DMS 273 (cell line): ENCODE results near the gene WNT11.
A peak's percentile ranks its signal among the peaks of the same experiment; 100 is the strongest.

Experiments used
- DNase-seq: peaks from one replicate; lab custom pipeline; 2025; ENCODE audit not compliant: unreplicated experiment; lab: John Stamatoyannopoulos, UW

Gene WNT11

GRCh38 chr11:76177250-76177686 lies 29.0 kb downstream of the WNT11 start:
- DNase-seq, result no peak

- no peak for DNase-seq
Measured at GRCh38 chr11:76176463-76176862, 29.8 kb downstream of the WNT11 start.

- no peak for DNase-seq
Measured at GRCh38 chr11:76175783-76176182, 30.5 kb downstream of the WNT11 start.

GRCh38 chr11:76174330-76174729 lies 32.0 kb downstream of the WNT11 start:
- no peak for DNase-seq

- DNase-seq, result no peak
Measured at GRCh38 chr11:76173663-76174062, 32.6 kb downstream of the WNT11 start.

GRCh38 chr11:76172583-76172982 lies 33.7 kb downstream of the WNT11 start:
- peak; percentile 75 for DNase-seq

- no peak for DNase-seq
Measured at GRCh38 chr11:76170468-76170867, 35.8 kb downstream of the WNT11 start.

GRCh38 chr11:76169473-76169896 lies 36.8 kb downstream of the WNT11 start:
- DNase-seq, result peak; percentile 14

GRCh38 chr11:76167590-76167989 lies 38.7 kb downstream of the WNT11 start:
- DNase-seq, result peak; percentile 12

GRCh38 chr11:76166314-76166713 lies 40.0 kb downstream of the WNT11 start:
- no peak for DNase-seq

- no peak for DNase-seq
Measured at GRCh38 chr11:76164861-76165751, 41.2 kb downstream of the WNT11 start.

GRCh38 chr11:76164081-76164480 lies 42.2 kb downstream of the WNT11 start:
- DNase-seq, result no peak

- no peak for DNase-seq
Measured at GRCh38 chr11:76163289-76163880, 42.9 kb downstream of the WNT11 start.

GRCh38 chr11:76162336-76163288 lies 43.7 kb downstream of the WNT11 start:
- DNase-seq, result peak; percentile 36

GRCh38 chr11:76161261-76161961 lies 44.9 kb downstream of the WNT11 start:
- peak; percentile 64 for DNase-seq

GRCh38 chr11:76160856-76161255 lies 45.4 kb downstream of the WNT11 start:
- DNase-seq, result no peak

GRCh38 chr11:76159983-76160661 lies 46.2 kb downstream of the WNT11 start:
- DNase-seq, result peak; percentile 73

- no peak for DNase-seq
Measured at GRCh38 chr11:76159303-76159937, 46.9 kb downstream of the WNT11 start.
